ENCODE measurements around the gene GCC2. TPM values are rescaled to one million over a fixed set of nuclear protein-coding genes. Genes with fewer than 3 reads are reported as not detected.

The GCC2 gene
- total and polyA plus RNA-seq, 2 donors (not counting 3 experiments of a cell fraction or from before 2014, with no cell fraction given), result 4.1 to 38.7 TPM

GRCh38 chr2:108535357-108535631 lies 86.3 kb downstream of the GCC2 start:
- TF ChIP-seq MYC (IDR thresholded peaks at IDR 0.05; ENCODE audit: low read depth, low read length), result no peak
- TF ChIP-seq POLR2A (IDR thresholded peaks at IDR 0.05; ENCODE audit: low read depth, low read length), result no peak
- TF ChIP-seq EZH2 (IDR thresholded peaks at IDR 0.05; ENCODE audit: borderline replicate concordance, low read depth, low read length, severe bottlenecking), result no peak
- TF ChIP-seq MAX (IDR thresholded peaks at IDR 0.05; ENCODE audit: insufficient read depth, insufficient read length), result no peak
- no peak for TF ChIP-seq GATA2 (IDR thresholded peaks at IDR 0.05; ENCODE audit: insufficient read depth, insufficient read length, low read depth, low read length)
- no peak for TF ChIP-seq JUN (IDR thresholded peaks at IDR 0.05; ENCODE audit: borderline replicate concordance, insufficient read depth, insufficient read length, low read depth)
- no peak for TF ChIP-seq POLR2AphosphoS5 (IDR thresholded peaks at IDR 0.05; ENCODE audit: insufficient read depth, low read depth, low read length)
- no peak for TF ChIP-seq CTCF (IDR thresholded peaks at IDR 0.05; ENCODE audit: extremely low read depth in 1 of 2, insufficient read depth in 1 of 2, low read depth in 1 of 2, low read length in 2 of 2)
- TF ChIP-seq FOS (IDR thresholded peaks at IDR 0.05; ENCODE audit: borderline replicate concordance, insufficient read depth, low read length), result no peak
- H3K4me1 ChIP-seq (ENCODE audit: control insufficient read depth, extremely low read depth, insufficient read depth, low read length), result peaks cover 15% of the 10 kb centered on the region
- H4K20me1 ChIP-seq (replicated peaks; ENCODE audit: control insufficient read depth, extremely low read depth, insufficient read depth, low read length), result no peaks in the 10 kb centered on the region
- ChIA-PET CTCF (interaction anchor here (0.9 to 3.4 kb wide), 10 partner anchors 10 to 102 kb away, joined by 3 to 37 read pairs (median 4); no protein-coding TSS in a partner anchor), POLR2A (interaction anchor here (1.3 to 2.4 kb wide), 2 partner anchors 44 to 49 kb away, joined by 3 to 9 read pairs; no protein-coding TSS in a partner anchor)
- dilution Hi-C loops (cut with MboI; ENCODE audit: extremely low pct_ligation_motif_present, low sequenced_read_pairs) (no loop called here), intact Hi-C loops (cut with micrococcal nuclease) (loop anchor here (2.0 to 5.0 kb wide), 4 partner anchors 44 to 102 kb away; no protein-coding TSS in a partner anchor)
- no peaks in the 10 kb centered on the region for H3K36me3 ChIP-seq (ENCODE audit: control insufficient read depth in 2 of 2, extremely low read depth in 1 of 2, insufficient read depth in 2 of 2, low read length in 2 of 2)
- H3K4me2 ChIP-seq (ENCODE audit: insufficient read depth, low read length), result peak overlapping the region; percentile 73
- peak overlapping the region; percentile 79 for H3K9ac ChIP-seq (replicated peaks; ENCODE audit: extremely low read depth, insufficient read depth, low read length)
- H2AFZ ChIP-seq (ENCODE audit: low read depth, low read length), result no peak overlapping the region
- peak overlapping the region; percentile 49 to 84 (median 74) for H3K4me3 ChIP-seq (replicated peaks in 1 of 3; ENCODE audit: insufficient read depth in 1 of 3, low read depth in 1 of 3, low read length in 3 of 3)
- no peaks in the 10 kb centered on the region for H3K27me3 ChIP-seq (ENCODE audit: control insufficient read depth in 2 of 2, insufficient read depth in 2 of 2, low read length in 2 of 2)
- H3K79me2 ChIP-seq (ENCODE audit: control insufficient read depth, insufficient read depth, low read length), result peaks cover 50% of the 10 kb centered on the region
- DNase-seq (ENCODE audit: low read depth, low spot score) (no peak), FAIRE-seq (peak; percentile 83)
- H3K9me1 ChIP-seq (replicated peaks; ENCODE audit: control insufficient read depth, extremely low read depth, insufficient read depth, low read length), result no peaks in the 10 kb centered on the region
- BruUV-seq (replicated peaks), result TSS peak; percentile 24
- H3K9me3 ChIP-seq (replicated peaks; ENCODE audit: control insufficient read depth, insufficient read depth, low read length), result no peaks in the 10 kb centered on the region
- peak overlapping the region; percentile 66 for H3K27ac ChIP-seq (ENCODE audit: insufficient read depth, low read depth, low read length)
